Glutamatergic neuron (in vitro differentiated cells): ENCODE results near the gene PNP. TPM values are rescaled to one million over a fixed set of nuclear protein-coding genes. Genes with fewer than 3 reads are reported as not detected.

Source experiments
- DNase-seq: peaks from one replicate; pipeline ENCODE4 v3.0.0; 2022
- H3K27ac Mint-ChIP-seq: one replicate; pipeline ENCODE4 v1.8.0; 2020; ENCODE audit warnings: mild to moderate bottlenecking, mixed read lengths, inconsistent platforms; ENCODE audit not compliant: unreplicated experiment
- H3K27me3 Mint-ChIP-seq: one replicate; pipeline ENCODE4 v1.8.0; 2020; ENCODE audit warnings: mild to moderate bottlenecking, moderate library complexity, mixed read lengths, inconsistent platforms; ENCODE audit not compliant: unreplicated experiment
- H3K36me3 Mint-ChIP-seq: one replicate; pipeline ENCODE4 v1.8.0; 2020; ENCODE audit warnings: mild to moderate bottlenecking, mixed read lengths, inconsistent platforms; ENCODE audit not compliant: unreplicated experiment
- H3K4me1 Mint-ChIP-seq: one replicate; pipeline ENCODE4 v1.8.0; 2020; ENCODE audit warnings: mild to moderate bottlenecking, low read depth, mixed read lengths, inconsistent platforms; ENCODE audit not compliant: unreplicated experiment
- H3K4me3 Mint-ChIP-seq: one replicate; pipeline ENCODE4 v1.8.0; 2020; ENCODE audit warnings: mild to moderate bottlenecking, mixed read lengths, inconsistent platforms; ENCODE audit not compliant: unreplicated experiment
- H3K9me3 Mint-ChIP-seq: one replicate; pipeline ENCODE4 v1.8.0; 2020; ENCODE audit warnings: mild to moderate bottlenecking, moderate library complexity, mixed read lengths, inconsistent platforms; ENCODE audit not compliant: unreplicated experiment
- long read RNA-seq: library from polyadenylated mRNA; unstranded; transcript quantifications from one replicate; pipeline ENCODE4 v2.0.0, GENCODE V29; 2020; ENCODE audit not compliant: unreplicated experiment
- total RNA-seq: library from RNA; stranded (reverse); fragmentation: NEBNext Ultra II Directional; extraction: Animal tissue kit (Norgen Biotek cat#: 25700); gene quantifications from one replicate; pipeline ENCODE4 v1.2.1, GENCODE V29; 2021; ENCODE audit not compliant: unreplicated experiment
- TF ChIP-seq, protein P1 (sequence below): fragments of 200-600 bp; sonication (generic); IDR thresholded peaks from one replicate; pipeline ENCODE4 v1.5.0; 2021; ENCODE audit not compliant: partially characterized antibody, unreplicated experiment

Gene PNP
- 25.9 TPM for total RNA-seq
- long read RNA-seq, transcript PNP-201 (6 exons, 1,509 nt): major isoform, 13 of 15 reads
- long read RNA-seq, partial matches to known transcripts: 1 of 15 reads
- long read RNA-seq, other reads (novel, unspliced or antisense): 1 of 15 reads

DNA sequence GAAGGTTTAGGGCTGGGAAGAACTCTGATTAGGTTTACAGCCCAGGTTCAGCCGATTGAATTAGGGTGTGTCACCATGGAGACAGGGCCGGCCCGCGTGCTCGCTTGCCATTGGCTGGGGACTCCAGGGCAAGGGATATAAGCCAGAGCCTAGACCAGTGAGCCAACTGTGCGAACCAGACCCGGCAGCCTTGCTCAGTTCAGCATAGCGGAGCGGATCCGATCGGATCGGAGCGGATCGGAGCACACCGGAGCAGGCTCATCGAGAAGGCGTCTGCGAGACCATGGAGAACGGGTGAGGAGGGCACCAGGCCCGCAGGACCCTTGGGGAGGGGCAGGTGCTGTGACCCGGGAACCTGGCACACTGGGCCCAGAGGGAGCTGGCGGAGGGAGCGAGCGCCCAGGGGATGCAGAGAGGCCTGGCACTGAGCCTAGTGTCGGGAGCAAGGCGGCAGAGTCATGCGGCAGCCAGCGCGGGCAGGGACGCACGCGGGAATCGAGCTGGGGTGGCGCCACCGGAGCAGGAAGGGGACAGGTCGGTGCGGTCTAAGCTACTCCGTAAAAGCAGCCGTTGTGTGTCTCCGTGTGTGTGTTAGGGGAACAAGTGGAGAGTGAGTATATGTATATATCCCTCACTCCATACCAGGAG, at the start of gene PNP:
Gene PNP (plus strand): TSS at position 165 of the 648 bp plus-strand sequence. CDS start 119 bp downstream, at position 284.
- Mint-ChIP-seq H3K4me3 (peak within 1 kb of the TSS; percentile 91), H3K9me3 (peaks cover 3% of the 10 kb centered on the region), H3K36me3 (no peaks in the 10 kb centered on the region), H3K27me3 (peaks cover 6% of the 10 kb centered on the region), H3K27ac (peak within 1 kb of the TSS; percentile 69), H3K4me1 (peaks cover 8% of the 10 kb centered on the region)
- TF ChIP-seq, protein P1, sequence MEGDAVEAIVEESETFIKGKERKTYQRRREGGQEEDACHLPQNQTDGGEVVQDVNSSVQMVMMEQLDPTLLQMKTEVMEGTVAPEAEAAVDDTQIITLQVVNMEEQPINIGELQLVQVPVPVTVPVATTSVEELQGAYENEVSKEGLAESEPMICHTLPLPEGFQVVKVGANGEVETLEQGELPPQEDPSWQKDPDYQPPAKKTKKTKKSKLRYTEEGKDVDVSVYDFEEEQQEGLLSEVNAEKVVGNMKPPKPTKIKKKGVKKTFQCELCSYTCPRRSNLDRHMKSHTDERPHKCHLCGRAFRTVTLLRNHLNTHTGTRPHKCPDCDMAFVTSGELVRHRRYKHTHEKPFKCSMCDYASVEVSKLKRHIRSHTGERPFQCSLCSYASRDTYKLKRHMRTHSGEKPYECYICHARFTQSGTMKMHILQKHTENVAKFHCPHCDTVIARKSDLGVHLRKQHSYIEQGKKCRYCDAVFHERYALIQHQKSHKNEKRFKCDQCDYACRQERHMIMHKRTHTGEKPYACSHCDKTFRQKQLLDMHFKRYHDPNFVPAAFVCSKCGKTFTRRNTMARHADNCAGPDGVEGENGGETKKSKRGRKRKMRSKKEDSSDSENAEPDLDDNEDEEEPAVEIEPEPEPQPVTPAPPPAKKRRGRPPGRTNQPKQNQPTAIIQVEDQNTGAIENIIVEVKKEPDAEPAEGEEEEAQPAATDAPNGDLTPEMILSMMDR: no peak
- DNase-seq: peak; percentile 82

DNA sequence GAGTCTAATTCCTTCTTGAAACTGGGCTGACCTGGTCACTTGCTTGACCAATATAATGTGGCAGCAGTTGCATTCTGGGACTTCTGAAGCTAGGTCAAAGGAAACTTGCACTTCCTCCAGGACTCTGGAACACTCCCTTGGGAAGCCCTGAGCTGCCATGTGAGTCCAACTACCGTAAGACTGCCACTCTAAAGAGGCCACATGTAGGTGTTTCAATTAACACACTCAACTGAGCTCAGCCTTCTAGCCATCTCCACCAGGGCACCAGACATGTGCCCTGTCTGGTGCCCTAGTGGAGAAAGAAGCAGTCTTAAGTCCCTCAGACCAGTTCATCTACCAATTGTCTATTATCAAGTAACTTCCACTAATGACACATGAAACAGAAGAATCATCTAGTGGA, 49.8 kb upstream of the PNP start:
- no peak overlapping the region for H3K4me3 Mint-ChIP-seq
- H3K9me3 Mint-ChIP-seq: peaks cover 4% of the 10 kb centered on the region
- TF ChIP-seq, protein P1: no peak
- H3K4me1 Mint-ChIP-seq: no peaks in the 10 kb centered on the region
- H3K27ac Mint-ChIP-seq: no peak overlapping the region
- no peak for DNase-seq
- H3K36me3 Mint-ChIP-seq: no peaks in the 10 kb centered on the region
- H3K27me3 Mint-ChIP-seq: no peaks in the 10 kb centered on the region

DNA sequence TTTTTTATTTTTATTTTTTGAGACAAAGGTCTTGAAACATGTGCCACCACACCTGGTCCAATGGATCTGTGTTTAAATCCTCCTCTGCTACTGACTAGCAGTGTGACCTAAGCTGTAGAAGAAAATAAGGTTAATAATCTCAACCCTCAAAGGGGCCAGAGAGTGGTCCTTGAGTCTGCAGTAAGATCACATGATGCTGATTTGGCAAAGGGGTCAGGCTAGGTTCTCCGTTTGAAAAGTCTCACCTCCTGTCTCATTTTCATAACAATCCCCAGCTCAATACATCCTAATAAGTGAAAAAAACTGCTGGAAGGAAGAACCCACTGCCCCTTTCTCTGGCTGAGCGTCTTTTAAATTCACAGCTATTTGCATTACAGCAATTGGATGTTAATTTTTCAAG, 47.9 kb upstream of the PNP start:
- no peak for DNase-seq
- TF ChIP-seq, protein P1: no peak
- Mint-ChIP-seq H3K27me3 (no peaks in the 10 kb centered on the region), H3K36me3 (no peaks in the 10 kb centered on the region), H3K4me3 (no peak overlapping the region), H3K27ac (no peak overlapping the region), H3K9me3 (peaks cover 4% of the 10 kb centered on the region), H3K4me1 (no peaks in the 10 kb centered on the region)

DNA sequence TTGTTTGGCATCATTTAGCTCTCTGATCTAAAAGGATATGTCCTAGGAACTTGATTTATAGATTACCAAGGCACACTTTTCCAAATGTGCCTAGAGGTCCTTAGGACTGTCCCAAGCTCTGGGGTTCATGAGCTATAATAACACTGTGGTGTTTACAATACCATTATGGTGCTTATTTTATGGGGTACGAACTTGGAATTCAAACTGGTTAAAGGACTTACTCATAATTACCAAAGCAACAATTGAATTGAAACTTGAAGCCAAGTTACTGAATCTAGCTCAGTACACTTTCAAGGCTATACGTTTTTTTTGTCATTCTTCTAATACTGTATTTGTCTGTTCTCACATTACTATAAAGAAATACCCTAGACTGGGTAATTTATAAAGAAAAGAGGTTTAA, 46.3 kb upstream of the PNP start:
- no peaks in the 10 kb centered on the region for H3K27me3 Mint-ChIP-seq
- H3K36me3 Mint-ChIP-seq: no peaks in the 10 kb centered on the region
- H3K4me1 Mint-ChIP-seq: no peaks in the 10 kb centered on the region
- no peak overlapping the region for H3K27ac Mint-ChIP-seq
- no peak overlapping the region for H3K4me3 Mint-ChIP-seq
- DNase-seq: no peak
- peaks cover 3% of the 10 kb centered on the region for H3K9me3 Mint-ChIP-seq
- TF ChIP-seq, protein P1: no peak

DNA sequence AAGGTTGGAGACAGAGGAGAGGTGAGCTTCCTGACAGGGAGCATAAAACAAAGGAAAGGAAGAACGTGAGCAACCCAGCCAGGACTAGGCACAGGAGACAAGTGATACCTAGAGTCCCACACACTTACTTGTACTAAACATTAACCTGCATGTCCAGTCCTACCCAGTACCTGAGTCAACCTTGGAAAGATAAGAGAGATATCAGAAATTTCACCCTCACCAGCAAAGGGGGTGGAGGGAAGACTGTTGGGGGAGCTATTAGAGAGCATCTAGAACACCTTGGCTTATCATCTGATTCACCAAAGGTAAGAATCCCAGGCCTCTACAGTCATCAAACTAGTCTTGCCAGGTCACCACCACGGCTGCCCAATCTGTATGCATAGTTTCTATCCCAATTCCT, 44.4 kb upstream of the PNP start:
- Mint-ChIP-seq H3K36me3 (no peaks in the 10 kb centered on the region), H3K9me3 (peaks cover 3% of the 10 kb centered on the region), H3K4me3 (no peak overlapping the region)

More for the DNA sequence above, 44.4 kb upstream of the PNP start:
- TF ChIP-seq, protein P1: no peak
- Mint-ChIP-seq H3K27me3 (no peaks in the 10 kb centered on the region), H3K27ac (no peak overlapping the region), H3K4me1 (no peaks in the 10 kb centered on the region)
- DNase-seq: no peak
